ENCODE results near the gene ARL8A.
A peak's percentile ranks its signal among the peaks of the same experiment; 100 is the strongest.

Gene ARL8A

GRCh38 chr1:202107801-202108731 lies 36.5 kb downstream of the ARL8A start:
- DNase-seq, result peak in 1 of 2 experiments; percentile 45

- DNase-seq, result no peak
These were observed 37.2 kb downstream of the ARL8A start for GRCh38 chr1:202107321-202107761.

- no peak for DNase-seq
These were observed 37.9 kb downstream of the ARL8A start for GRCh38 chr1:202106340-202107254.

- DNase-seq, result no peak
These were observed 38.8 kb downstream of the ARL8A start for GRCh38 chr1:202105571-202106339.

- no peak for DNase-seq
These were observed 40.5 kb downstream of the ARL8A start for GRCh38 chr1:202104073-202104472.

- DNase-seq, result no peak
These were observed 43.4 kb downstream of the ARL8A start for GRCh38 chr1:202101184-202101583.

- DNase-seq, result no peak
These were observed 50.7 kb downstream of the ARL8A start for GRCh38 chr1:202093858-202094257.

- no peak for DNase-seq
These were observed 53.5 kb downstream of the ARL8A start for GRCh38 chr1:202090994-202091393.

- no peak for DNase-seq
These were observed 56.3 kb downstream of the ARL8A start for GRCh38 chr1:202088206-202088605.

- peak; percentile 59 to 62 for DNase-seq
These were observed 57.8 kb downstream of the ARL8A start for GRCh38 chr1:202086579-202087350.

GRCh38 chr1:202085682-202086373 lies 58.7 kb downstream of the ARL8A start:
- DNase-seq, result no peak

GRCh38 chr1:202084791-202085681 lies 59.5 kb downstream of the ARL8A start:
- DNase-seq, result peak; percentile 62 to 92

Measured in NCI-H187 (cell line).